Lung (tissue), 12 donors: Measurements from ENCODE around the gene COL18A1. TPM values are rescaled to one million over a fixed set of nuclear protein-coding genes. Genes with fewer than 3 reads are reported as not detected.

Source experiments
- ATAC-seq: fragments of 200-7000 bp; cut with Tn5 transposase; one replicate; pipeline ENCODE4 v1.9.1; 2020; ENCODE audit warnings: moderate number of reproducible peaks; ENCODE audit not compliant: insufficient read depth, low FRiP score
- DNase-seq, 3 donors: peaks; one replicate each; pipeline ENCODE4 v3.0.0-alpha.2; 2013 to 2017
- H3K27ac ChIP-seq, 2 donors: one replicate each; pipeline ENCODE4 v1.5.1; 2013; ENCODE audit warnings: mild to moderate bottlenecking in 2 of 2, moderate library complexity in 2 of 2, control low read depth in 1 of 2, inconsistent platforms in 1 of 2, low read depth in 1 of 2, low read length in 1 of 2
- H3K27me3 ChIP-seq, 3 donors: one replicate each; pipeline ENCODE4 v1.5.1; 2013; ENCODE audit warnings: low read length in 2 of 3; ENCODE audit not compliant: control insufficient read depth in 3 of 3, insufficient read depth in 3 of 3
- H3K36me3 ChIP-seq, 4 donors: one replicate each; pipeline ENCODE4 v1.5.1; 2013; ENCODE audit warnings: low read length in 4 of 4, mild to moderate bottlenecking in 1 of 4, moderate library complexity in 1 of 4; ENCODE audit not compliant: control insufficient read depth in 4 of 4, insufficient read depth in 4 of 4
- H3K4me1 ChIP-seq, 5 donors: one replicate each; pipeline ENCODE4 v1.5.1; 2013; ENCODE audit warnings: low read length in 5 of 5, mild to moderate bottlenecking in 2 of 5, moderate library complexity in 1 of 5; ENCODE audit not compliant: control insufficient read depth in 5 of 5, insufficient read depth in 5 of 5
- H3K4me3 ChIP-seq: one replicate; pipeline ENCODE4 v1.5.1; 2013; ENCODE audit warnings: mild to moderate bottlenecking, control low read depth, moderate library complexity
- H3K9ac ChIP-seq, 2 donors: one replicate each; pipeline ENCODE4 v1.5.1; 2013; ENCODE audit warnings: low read length in 2 of 2, control low read depth in 1 of 2; ENCODE audit not compliant: insufficient read depth in 1 of 2
- H3K9me3 ChIP-seq, 4 donors: one replicate each; pipeline ENCODE4 v1.5.1; 2013; ENCODE audit warnings: low read length in 3 of 4, mild to moderate bottlenecking in 1 of 4, moderate library complexity in 1 of 4; ENCODE audit not compliant: control insufficient read depth in 4 of 4, insufficient read depth in 3 of 4
- WGBS, 2 donors: extraction: QIAGEN DNeasy Blood & Tissue Kit; methylation state at CpG; one replicate each; pipeline ENCODE4 v1.1.7; 2013; 5-methylcytosine and 5-hydroxymethylcytosine counted together
- polyA plus RNA-seq, 2 donors: library from polyadenylated mRNA; stranded (reverse); fragments of 200-250 nt; gene quantifications; one replicate each; pipeline ENCODE4 v1.2.1, GENCODE V29; 2013
- total RNA-seq, 2 donors: library from RNA; depleted of rRNA in 1 of 2; stranded (reverse); fragments of >200 nt in 1 of 2; gene quantifications; one replicate each; pipeline ENCODE4 v1.2.1, GENCODE V29; 2014 to 2021
- TF ChIP-seq, protein P1 (sequence below): IDR thresholded peaks from 2 replicates; pipeline ENCODE4 v1.5.1; 2012; ENCODE audit warnings: mild to moderate bottlenecking; ENCODE audit errors: control extremely low read depth, extremely low read depth
- donor health status: control.
- donor health status: control.
- donor health status: Bipolar disorder and iron deficiency.
- donor health status: healthy.
- donor health status: DM: yes; HTN: yes; CAD: no.

COL18A1 gene
- total and polyA plus RNA-seq, 4 donors: 42.7 to 102 (median 45.8) TPM

DNA sequence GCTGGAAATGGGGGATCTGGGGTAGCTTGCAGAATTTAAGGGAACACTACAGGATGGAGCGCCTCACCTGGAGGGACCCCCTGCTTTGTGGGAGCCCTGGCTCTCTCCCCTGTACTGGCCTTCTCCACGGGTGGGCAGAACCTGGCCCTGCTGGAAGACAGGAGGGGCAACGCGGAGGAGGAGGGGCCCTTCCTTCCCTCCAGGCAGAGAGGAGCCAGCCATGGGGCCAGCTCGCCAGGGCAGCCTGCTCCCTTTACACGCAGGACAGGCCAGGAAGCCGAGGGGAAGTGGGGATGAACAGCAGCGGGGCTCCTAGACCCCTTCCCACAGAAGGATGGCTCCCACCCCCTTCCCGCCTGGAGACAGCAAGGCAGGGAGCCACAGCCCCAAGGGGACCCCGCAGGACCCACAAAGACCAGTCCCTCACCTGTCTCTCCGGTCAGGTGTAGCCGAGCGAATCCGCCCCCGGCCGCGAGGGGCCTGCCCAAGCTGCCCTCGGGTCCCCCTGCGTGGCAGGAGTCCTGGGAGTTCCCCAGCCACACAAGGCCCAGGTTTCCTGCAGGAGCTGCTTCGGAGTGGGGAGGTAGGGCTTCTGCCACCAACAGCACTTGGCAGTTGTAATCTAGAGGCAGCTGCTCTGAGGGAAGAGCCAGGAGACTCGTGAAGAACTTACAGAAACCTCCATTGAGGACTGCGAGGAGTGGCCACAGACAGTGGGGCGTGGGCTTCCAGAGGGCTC is 138.9 kb downstream of the COL18A1 start:
- no peak overlapping the region for H3K4me3 ChIP-seq

DNA sequence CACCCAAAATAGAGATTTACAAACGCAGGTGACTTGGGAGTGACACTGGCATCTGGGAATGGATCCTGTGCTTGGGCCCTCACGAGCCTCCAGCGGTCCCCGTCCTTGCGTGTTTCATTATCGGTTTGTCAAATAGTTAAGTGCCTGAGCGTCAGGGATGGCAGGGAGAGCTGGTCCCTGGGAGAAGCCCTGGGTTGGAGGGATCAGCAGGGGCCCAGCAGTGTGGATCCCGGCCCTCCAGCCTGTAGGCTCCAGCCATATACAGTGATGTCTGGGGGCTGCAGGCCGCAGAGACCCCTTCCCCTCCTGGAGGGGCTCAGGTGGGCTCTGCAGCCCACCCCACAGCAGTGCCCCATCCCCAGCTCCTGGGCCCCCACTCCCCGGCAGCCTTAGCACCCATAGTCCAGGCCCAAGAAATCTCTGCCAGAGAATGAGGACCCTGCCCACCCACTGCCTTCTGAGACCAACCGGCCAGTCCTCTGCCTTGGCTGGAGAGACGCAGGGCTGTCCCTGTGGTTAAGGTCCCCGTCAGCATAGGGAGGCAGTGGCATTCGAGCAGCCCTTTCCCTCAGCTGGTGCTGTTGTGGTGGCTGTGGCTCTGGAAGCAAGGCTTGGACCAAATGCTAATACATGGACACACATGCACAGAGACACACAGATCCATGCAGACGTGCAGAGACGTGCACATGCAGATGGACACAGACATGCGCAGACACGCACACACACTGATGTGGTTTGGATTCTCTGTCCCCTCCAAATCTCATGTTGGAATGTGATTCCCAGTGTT is 139.7 kb downstream of the COL18A1 start:
- H3K9me3 ChIP-seq: no peaks in the 10 kb centered on the region
- no peak for DNase-seq

More for the DNA sequence above, 138.9 kb downstream of the COL18A1 start:
- Histone ChIP-seq H3K27ac (no peak overlapping the region), H3K9ac (no peak overlapping the region), H3K9me3 (no peaks in the 10 kb centered on the region), H3K4me1 (peaks cover 0 to 21% (median 8%) of the 10 kb centered on the region in 5 donors), H3K36me3 (no peaks in the 10 kb centered on the region), H3K27me3 (no peaks in the 10 kb centered on the region)
- ATAC-seq (no peak), DNase-seq (peak in 1 of 3 donors; percentile 11)
- 66 to 73% methylated on average over 23 of the region's 23 CpGs for WGBS, 2 donors
- TF ChIP-seq, protein P1, sequence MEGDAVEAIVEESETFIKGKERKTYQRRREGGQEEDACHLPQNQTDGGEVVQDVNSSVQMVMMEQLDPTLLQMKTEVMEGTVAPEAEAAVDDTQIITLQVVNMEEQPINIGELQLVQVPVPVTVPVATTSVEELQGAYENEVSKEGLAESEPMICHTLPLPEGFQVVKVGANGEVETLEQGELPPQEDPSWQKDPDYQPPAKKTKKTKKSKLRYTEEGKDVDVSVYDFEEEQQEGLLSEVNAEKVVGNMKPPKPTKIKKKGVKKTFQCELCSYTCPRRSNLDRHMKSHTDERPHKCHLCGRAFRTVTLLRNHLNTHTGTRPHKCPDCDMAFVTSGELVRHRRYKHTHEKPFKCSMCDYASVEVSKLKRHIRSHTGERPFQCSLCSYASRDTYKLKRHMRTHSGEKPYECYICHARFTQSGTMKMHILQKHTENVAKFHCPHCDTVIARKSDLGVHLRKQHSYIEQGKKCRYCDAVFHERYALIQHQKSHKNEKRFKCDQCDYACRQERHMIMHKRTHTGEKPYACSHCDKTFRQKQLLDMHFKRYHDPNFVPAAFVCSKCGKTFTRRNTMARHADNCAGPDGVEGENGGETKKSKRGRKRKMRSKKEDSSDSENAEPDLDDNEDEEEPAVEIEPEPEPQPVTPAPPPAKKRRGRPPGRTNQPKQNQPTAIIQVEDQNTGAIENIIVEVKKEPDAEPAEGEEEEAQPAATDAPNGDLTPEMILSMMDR: no peak

DNA sequence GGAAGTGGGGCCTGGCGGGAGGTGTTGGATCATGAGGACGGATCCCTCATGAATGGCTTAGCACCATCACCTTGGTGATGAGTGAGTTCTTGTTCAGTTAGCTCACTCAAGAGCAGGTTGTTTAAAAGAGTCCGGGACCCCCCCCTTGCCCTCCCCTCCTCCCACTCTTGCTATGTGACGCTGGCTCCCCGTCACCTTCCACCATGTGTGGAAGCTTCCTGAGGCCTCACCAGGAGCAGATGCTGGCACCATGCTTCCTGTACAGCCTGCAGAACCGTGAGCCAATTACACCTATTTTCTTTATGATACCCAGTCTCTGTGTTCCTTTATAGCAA is 140.2 kb downstream of the COL18A1 start:
- WGBS, 2 donors: 89 to 96% methylated on average over 6 of the region's 6 CpGs
- peaks cover 0 to 21% (median 8%) of the 10 kb centered on the region in 5 donors for H3K4me1 ChIP-seq
- no peak for ATAC-seq
- no peak overlapping the region for H3K9ac ChIP-seq
- no peak overlapping the region for H3K4me3 ChIP-seq
- H3K36me3 ChIP-seq: no peaks in the 10 kb centered on the region
- no peak overlapping the region for H3K27ac ChIP-seq
- H3K27me3 ChIP-seq: no peaks in the 10 kb centered on the region
- no peaks in the 10 kb centered on the region for H3K9me3 ChIP-seq
- TF ChIP-seq, protein P1: no peak
- no peak for DNase-seq

More for the DNA sequence above, 139.7 kb downstream of the COL18A1 start:
- H3K9ac ChIP-seq: no peak overlapping the region
- no peak for ATAC-seq
- peaks cover 0 to 21% (median 8%) of the 10 kb centered on the region in 5 donors for H3K4me1 ChIP-seq
- TF ChIP-seq, protein P1: no peak
- no peak overlapping the region for H3K4me3 ChIP-seq
- H3K27me3 ChIP-seq: no peaks in the 10 kb centered on the region
- WGBS, 2 donors: 92 to 94% methylated on average over 18 of the region's 18 CpGs
- no peak overlapping the region for H3K27ac ChIP-seq
- no peaks in the 10 kb centered on the region for H3K36me3 ChIP-seq
